ENCODE results near the gene ADAMTS12.

Gene ADAMTS12

DNA sequence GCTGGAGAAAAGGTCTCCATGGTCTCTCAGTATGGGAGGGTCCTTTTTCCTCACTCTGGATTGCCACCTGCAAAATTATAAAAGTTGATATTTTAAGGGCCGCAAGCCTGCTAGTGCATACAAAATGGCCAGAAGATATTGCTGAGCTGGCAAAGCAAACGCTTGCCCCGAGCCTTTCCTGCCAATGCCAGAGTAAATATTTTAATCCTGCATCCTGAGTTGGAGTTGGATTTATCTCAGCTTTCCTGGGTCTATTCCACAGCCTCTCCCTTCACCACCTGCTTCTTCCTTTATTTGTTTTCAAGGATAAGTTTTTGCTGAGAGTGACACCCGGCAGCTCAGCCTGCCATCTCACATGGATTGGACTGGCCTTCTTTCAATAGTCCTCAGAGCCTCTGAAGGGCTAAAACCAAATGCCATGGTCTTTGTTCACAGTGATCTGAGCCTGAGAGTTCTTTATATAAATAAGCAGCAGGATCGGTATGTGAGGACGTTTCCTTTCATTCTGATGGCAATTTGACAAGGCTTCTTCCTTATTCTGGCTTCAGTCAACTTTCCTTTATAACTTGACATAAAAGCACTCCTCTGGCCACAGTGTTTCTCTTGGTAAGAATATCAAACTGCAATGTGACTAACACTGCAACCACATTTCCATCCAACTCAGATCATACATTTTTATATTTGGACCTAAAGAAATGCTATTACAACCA lies 170.1 kb downstream of the ADAMTS12 start:
- TF ChIP-seq CTCF (IDR thresholded peaks at IDR 0.05; ENCODE audit: low read depth, low read length), result no peak
- no peak overlapping the region for H3K4me3 ChIP-seq (ENCODE audit: low read depth, low read length)

DNA sequence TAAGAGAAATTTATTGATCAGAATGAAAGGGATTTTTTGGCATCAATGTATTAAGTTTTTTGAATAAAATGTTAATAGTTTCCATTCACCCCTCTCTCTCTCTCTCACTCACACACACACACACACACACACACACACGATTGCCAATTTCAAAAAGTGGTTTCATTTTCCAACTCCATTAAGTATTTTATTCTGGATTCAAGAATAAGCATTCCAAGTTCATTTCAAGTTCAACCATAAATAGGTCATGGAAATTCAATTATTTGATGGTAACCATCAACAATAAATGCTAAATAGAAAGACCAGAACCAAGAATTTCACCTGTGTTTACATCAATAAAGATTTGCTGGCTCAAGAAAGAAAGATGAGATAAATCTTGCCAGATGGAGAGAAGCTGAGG lies 171.6 kb downstream of the ADAMTS12 start:
- no peak overlapping the region for H3K4me3 ChIP-seq (ENCODE audit: low read depth, low read length)
- TF ChIP-seq CTCF (IDR thresholded peaks at IDR 0.05; ENCODE audit: low read depth, low read length), result no peak

DNA sequence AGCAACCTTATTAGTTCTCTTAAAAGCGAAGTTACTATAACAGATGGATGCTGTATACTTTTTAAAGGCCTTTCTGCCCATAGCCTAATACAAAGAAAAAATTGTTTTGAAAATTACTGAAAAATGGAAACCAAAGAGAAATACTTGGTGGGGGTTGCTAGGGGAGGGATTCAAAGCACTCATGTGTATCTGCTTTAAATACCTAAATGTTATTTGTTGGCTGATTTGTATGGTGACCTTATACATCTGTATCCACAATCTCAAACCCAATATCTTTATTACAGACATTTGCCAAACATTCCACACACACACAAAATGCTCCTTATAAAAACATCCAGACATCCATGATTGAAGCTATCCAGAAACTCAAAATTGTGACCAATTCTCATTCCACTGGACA lies 172.0 kb downstream of the ADAMTS12 start:
- no peak overlapping the region for H3K4me3 ChIP-seq (ENCODE audit: low read depth, low read length)
- no peak for TF ChIP-seq CTCF (IDR thresholded peaks at IDR 0.05; ENCODE audit: low read depth, low read length)

- no peak overlapping the region for H3K4me3 ChIP-seq (ENCODE audit: low read depth, low read length)
- no peak for TF ChIP-seq CTCF (IDR thresholded peaks at IDR 0.05; ENCODE audit: low read depth, low read length)
Observed at GRCh38 chr5:33715661-33716060, 176.1 kb downstream of the ADAMTS12 start.

DNA sequence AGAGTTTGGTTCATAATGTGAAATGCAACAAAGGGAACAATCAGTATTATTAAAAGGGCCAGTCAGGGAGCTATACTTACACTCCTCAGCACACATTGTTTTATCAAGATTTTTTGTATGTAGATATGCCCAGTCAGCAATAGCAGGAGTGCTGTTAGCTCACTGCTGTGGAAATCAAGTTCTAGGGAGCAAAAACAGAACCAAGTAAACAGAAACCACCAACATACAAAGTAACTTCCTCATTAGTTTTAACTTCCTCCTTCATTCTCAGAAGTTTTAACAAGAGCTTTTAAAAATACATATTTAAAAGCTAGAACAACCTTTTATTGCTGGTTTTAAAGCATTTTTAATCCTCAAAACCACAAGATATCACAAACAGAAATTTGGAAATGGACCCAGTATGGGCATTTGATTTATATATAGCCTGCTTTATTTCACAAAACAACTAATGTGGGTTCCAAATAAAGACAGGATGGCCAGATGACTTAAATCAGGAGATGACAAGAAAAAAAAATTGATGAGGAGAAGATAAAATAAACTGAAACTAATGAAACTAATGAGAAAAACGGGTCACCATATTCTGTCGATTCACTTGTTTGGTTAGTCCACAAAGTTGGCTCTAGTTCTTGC lies 178.5 kb downstream of the ADAMTS12 start:
- TF ChIP-seq CTCF (IDR thresholded peaks at IDR 0.05; ENCODE audit: low read depth, low read length), result no peak
- H3K4me3 ChIP-seq (ENCODE audit: low read depth, low read length), result no peak overlapping the region

DNA sequence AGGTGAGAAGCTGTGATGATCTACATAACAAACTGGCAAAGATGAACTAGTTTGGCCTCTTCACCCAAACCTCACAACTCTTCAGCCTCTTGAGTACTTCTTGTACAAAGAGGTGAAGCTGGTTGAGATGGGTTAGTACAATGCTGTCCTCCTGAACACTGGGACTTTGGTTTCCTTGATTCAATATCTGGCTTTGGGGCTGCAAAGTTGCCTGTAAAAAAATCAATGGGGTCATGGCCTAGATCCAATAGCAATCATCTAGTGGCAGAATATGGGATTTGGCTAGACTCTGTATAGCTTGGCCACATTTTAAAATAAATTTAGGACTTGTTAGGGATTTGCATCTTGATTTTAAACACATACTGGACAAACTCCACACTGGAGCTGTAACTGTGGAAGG lies 179.1 kb downstream of the ADAMTS12 start:
- TF ChIP-seq CTCF (IDR thresholded peaks at IDR 0.05; ENCODE audit: low read depth, low read length), result no peak

GRCh38 chr5:33711094-33711679 lies 180.6 kb downstream of the ADAMTS12 start:
- no peak for TF ChIP-seq CTCF (IDR thresholded peaks at IDR 0.05; ENCODE audit: low read depth, low read length)
- H3K4me3 ChIP-seq (ENCODE audit: low read depth, low read length), result no peak overlapping the region

More for the DNA sequence above, 179.1 kb downstream of the ADAMTS12 start:
- H3K4me3 ChIP-seq (ENCODE audit: low read depth, low read length), result no peak overlapping the region
